ENCODE data around the gene MEGF9.
A peak's percentile ranks its signal among the peaks of the same experiment; 100 is the strongest.

Gene MEGF9

GRCh38 chr9:120702075-120702474, 12.2 kb downstream of the MEGF9 start:
- DNase-seq = no peak

DNA sequence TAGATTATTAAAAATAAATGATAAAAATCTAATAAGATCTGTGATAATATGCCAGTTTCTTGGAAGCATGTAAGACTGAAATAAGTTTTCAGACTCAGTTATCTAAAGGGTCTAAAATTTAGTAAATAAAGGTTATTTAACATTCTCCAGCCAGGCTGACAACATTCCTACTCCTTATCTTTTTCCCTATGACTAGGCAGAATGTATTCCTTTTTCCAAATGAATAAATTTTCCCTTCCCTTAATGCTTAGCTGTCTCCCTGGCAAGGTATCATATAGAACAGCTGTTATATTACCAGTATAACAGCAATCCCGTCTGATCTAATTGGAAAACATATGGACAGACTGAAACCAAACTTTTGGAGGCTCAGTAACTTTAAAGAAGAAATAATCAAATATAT, 13.0 kb downstream of the MEGF9 start:
- no peak for DNase-seq

DNA sequence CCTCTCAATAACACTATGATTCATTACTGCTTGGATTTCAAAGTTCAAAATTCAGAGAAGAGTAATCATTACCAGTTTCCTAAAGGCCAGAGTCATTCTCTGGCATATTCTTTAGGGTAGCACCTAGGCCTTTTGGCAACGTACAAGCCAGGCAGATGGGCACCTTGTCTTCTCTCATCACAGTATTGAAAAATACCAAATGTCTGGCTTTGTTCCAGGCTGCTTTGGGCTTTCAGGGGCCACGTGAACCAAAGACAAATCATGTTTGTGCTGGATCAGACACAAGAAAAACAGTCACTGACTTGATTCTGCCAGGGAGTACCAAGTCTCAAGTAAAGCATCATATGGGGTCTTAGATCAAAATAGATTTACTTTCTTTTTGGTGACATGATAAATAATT, 15.5 kb downstream of the MEGF9 start:
- peak; percentile 19 for DNase-seq

DNA sequence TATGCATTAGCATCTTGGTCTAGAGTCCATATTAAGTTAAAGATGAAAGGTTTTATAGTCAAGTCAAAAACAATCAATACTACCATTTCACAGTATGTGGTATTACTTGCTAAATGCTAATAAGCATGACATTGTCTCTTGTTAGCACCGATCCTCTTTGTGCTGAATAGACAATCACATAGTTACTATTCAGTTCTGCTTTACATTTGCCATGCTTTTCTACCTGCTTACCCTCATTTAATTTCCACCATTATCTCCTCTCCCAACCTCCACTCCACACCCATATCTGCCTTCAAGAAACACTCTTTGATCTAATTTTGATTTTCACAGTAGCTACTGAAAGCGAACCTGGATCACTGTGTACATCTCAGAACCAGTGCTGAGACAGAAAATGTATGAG, 16.8 kb downstream of the MEGF9 start:
- no peak for DNase-seq

GRCh38 chr9:120696551-120697230, 17.6 kb downstream of the MEGF9 start:
- DNase-seq = no peak

- DNase-seq = no peak
Measured at GRCh38 chr9:120694559-120694958, 19.7 kb downstream of the MEGF9 start.

DNA sequence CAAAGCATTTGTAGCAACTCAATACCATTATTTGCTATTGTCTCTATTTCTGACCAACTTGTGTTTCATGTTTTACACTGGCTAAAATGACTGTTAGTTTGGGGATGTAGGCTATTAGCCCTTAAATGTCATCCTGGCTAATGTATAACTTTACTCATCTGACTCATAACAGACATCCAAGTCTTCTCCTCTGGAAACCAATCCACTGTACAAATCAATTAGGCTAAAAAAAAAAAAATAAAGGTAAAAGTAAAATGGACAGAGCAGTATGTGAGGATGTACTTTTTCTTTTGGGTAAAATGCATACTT, 20.6 kb downstream of the MEGF9 start:
- DNase-seq = no peak

- DNase-seq = peak; percentile 72
Measured at GRCh38 chr9:120692901-120693699, 21.2 kb downstream of the MEGF9 start.

- no peak for DNase-seq
Measured at GRCh38 chr9:120690372-120690771, 23.9 kb downstream of the MEGF9 start.

DNA sequence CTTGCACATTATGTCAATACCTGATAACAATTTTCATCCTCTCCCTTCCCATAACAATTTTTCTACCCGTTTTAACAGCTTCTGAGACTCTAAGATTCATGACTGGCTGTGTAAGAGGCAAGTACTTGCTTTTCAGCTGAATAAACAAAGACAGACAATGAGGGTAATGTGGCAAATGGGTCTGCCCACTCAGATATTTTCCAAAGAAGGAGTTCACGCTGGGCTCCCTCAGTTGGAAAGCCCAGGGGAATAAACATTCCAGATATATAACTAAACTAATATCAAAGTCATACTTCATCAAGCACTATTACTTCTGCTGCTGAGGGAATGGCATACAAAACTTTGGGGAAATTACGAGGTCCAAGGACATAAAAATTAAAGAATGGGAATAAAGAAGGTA, 24.4 kb downstream of the MEGF9 start:
- peak; percentile 85 for DNase-seq

GRCh38 chr9:120688758-120689157, 25.5 kb downstream of the MEGF9 start:
- DNase-seq = no peak

DNA sequence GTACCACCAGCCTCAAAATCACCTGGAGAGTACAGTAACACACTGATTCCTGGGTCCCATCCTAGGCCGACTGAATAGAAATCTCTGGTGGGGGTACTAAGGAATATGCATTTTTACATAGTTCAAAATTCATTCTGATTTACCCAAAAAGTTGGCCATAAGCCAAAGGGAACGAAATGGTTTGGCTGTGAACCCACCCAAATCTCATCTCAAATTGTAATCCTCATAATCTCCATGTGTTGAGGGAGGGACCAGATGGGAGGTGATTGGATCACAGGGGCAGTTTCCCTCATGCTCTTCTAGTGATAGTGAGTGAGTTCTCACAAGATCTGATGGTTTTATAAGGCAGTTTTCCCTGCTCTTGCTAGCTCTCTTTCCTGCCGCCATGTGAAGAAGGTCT, 31.1 kb downstream of the MEGF9 start:
- DNase-seq = no peak

GRCh38 chr9:120681121-120681520, 33.1 kb downstream of the MEGF9 start:
- DNase-seq = no peak

- DNase-seq = no peak
Measured at GRCh38 chr9:120680579-120680978, 33.7 kb downstream of the MEGF9 start.

DNA sequence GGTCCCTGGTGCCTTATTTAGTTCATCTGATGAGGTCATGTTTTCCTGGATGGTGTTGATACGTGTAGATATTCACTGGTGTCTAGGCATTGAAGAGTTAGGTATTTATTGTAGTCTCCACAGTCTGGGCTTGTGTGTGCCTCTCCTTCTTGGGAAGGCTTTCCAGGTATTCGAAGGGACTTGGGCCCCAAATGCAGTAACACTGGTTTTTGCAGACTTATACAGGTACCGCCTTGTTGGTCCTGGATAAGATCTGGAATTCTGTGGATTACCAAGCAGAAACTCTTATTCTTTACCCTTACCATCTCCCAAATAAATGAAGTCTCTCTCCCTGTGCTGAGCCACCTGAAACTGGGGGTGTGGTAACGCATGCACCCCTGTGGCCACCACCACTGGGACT, 34.1 kb downstream of the MEGF9 start:
- no peak for DNase-seq

DNA sequence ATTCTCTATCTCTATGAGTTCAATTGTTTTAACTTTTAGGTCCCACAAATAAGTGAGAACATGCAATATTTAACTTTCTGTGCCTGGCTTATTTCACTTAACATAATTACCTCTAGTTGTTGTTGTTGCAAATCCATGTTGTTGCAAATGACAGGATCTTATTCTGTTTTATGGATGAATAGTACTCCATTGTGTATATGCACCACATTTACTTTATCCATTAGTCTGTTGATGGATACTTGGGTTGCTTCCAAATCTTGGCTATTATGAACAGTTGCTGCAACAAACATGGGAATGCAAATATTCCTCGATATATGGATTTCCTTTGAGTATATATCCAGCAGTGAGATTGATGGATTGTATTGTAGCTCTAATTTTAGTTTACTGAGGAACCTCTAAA, 36.3 kb downstream of the MEGF9 start:
- DNase-seq = no peak

- DNase-seq = no peak
Measured at GRCh38 chr9:120676767-120677402, 37.4 kb downstream of the MEGF9 start.

DNA sequence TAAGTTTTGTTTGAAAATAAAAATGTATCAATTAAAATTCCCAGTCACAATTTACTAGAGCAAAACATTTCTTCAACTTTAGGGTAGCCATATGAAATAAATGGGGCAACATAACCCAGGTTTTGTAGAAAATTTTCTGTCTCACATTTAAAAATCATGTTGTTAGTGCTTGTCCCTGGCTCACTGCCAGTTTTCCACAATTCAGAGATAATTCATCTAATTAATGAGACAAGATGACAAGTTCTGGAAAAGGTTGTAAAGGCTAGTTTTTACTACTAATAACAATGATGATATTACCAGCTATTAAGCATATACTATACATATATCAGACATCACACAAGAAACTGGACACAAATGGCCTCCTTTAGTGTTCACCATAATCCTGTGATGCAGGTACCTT, 45.9 kb downstream of the MEGF9 start:
- no peak for DNase-seq

DNA sequence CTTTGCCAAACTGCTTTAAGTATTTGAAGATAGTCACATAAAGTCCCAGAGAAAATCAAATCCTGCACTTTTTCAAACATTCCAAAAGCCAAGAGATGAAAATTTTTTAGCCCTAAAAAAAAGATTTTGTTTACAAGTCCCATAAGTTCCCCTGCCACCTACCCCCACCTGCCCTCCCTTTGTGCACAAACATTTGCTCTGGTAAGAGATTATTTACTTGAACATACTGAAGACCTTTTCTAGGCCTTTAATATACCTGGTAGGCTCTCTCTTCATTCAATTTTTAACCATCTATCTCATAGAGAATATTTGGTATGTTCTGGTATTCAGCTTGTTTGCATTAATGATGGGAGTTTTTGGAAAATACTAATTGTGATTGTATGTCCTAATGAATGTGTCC, 50.3 kb downstream of the MEGF9 start:
- no peak for DNase-seq

DNA sequence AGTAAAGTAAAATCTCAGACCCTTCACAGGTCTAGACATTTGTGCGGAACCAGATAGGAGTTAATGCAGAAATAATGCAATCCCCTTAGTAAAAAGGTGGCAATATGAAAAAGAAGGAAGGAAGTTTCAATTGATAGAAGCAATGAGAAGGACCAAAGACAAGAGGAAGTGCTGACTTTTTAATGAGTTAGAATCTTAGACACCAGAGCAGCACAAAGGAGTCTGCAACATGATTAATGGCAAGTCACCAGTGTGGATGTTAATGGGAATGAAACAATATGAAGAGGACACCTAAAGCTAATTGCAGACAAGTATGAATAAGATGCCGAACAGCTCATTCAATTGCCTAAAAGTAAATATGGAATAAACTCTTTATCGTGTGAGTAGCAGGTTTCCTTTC, 50.9 kb downstream of the MEGF9 start:
- no peak for DNase-seq

DNA sequence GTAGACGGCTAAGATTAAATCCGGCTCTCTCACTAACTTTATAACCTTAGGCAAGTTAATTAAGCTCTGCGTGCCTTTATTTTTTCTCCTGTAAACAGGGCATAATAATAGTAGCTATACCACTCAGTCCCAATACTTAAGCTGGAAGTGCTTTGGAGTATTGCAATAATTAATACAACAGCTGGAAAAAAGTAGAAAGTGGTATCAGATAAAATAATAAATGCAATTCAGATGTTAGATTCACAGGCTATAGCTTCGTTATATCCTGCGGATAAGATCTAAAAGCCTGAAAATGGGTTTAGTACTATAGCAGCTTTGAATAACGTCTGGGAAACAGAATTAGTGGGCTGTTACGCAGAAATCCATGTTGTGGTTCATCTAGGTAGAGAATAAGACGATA, 51.8 kb downstream of the MEGF9 start:
- DNase-seq = no peak

DNA sequence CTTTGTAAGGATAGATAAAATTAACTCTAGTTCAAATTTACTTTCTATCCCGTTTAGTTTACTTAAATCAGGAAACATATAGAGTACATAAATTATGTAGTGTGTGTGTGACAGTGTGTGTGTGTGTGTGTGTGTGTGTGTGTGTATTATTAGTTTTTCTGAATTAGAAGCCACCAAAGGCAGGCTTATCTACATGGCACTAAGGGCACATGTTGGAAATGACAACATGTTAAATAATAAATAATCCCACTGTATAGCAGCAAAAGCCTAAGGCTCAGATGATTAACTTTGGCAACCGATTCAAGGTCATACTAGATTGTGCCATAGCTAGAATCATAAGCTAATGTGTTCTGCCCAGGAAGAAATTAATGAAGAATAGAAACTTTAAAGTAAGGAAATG, 54.6 kb downstream of the MEGF9 start:
- DNase-seq = no peak

DNA sequence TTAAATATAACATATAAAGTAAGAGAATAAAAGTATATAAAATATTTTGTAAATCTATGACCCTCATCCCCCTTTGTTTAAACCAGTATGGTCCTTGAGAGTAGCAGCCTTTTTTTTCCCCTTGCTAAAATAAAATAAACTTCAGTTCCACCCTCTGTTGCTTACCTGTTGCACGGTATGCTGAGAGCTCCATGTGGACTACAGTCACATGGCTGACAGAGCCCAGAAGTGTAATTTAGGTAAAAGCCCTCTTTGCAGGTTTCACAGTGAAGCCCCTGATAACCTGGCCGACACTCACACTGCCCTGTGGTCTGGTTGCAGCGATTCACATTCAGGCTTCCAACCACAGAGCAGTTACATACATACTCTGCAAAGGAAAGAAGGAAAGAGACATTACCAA, 55.1 kb downstream of the MEGF9 start:
- DNase-seq = no peak

DNA sequence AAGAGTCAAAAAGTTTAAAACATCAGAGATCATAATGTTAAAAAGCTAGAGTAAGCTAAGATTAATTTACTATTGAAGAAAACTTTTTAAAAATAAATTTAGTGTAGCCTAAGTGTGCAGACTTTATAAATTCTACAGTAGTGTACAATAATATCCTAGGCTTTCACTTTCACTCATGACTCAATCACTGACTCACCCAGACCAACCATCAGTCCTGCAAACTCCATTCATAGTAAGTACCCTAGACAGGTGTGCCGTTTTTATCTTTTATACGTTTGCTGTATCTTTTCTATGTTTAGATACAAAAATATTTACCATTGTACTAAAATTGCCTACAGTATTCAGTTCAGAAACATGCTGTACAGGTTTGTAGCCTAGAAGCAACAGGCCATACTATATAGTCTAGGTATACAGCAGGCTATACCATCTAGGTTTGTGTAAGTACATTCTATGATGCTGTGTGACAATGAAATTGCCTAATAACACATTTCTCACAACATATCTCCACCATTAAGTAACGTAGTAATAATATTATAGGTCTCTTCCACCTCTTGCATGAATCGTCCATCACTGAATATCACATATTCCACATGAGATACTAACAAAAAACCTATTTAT, 59.2 kb downstream of the MEGF9 start:
- DNase-seq = peak; percentile 5

Data from fibroblast of skin of scalp (primary cell).